HG03060 (cell line): ENCODE measurements around the gene TMEM135.
"Not testable (repeated sequence)": the region's sequence is repeated elsewhere in the genome, so short reads cannot be mapped to it uniquely, and the experiment has no call there.

Experiments used
- ATAC-seq: cut with Tn5 transposase; IDR thresholded peaks from one replicate; pipeline ENCODE4 v1.9.1; 2021; ENCODE audit warnings: low read depth, moderate number of reproducible peaks; ENCODE audit not compliant: unreplicated experiment

TMEM135 gene

GRCh38 chr11:87063982-87064381 is 26.2 kb downstream of the TMEM135 start:
- no peak for ATAC-seq

GRCh38 chr11:87072787-87073186 is 35.1 kb downstream of the TMEM135 start:
- ATAC-seq: no peak

GRCh38 chr11:87076260-87076783 is 38.6 kb downstream of the TMEM135 start:
- no peak for ATAC-seq

GRCh38 chr11:87076874-87077429 is 39.2 kb downstream of the TMEM135 start:
- no peak for ATAC-seq

- peak; percentile 81 for ATAC-seq
Observed at GRCh38 chr11:87081358-87081757, 43.6 kb downstream of the TMEM135 start.

- ATAC-seq: no peak
Observed at GRCh38 chr11:87082590-87082989, 44.9 kb downstream of the TMEM135 start.

- ATAC-seq: no peak
Observed at GRCh38 chr11:87083029-87083428, 45.3 kb downstream of the TMEM135 start.

- no peak for ATAC-seq
Observed at GRCh38 chr11:87092159-87092558, 54.4 kb downstream of the TMEM135 start.

- ATAC-seq: no peak
Observed at GRCh38 chr11:87092567-87092966, 54.8 kb downstream of the TMEM135 start.

GRCh38 chr11:87097582-87097981 is 59.8 kb downstream of the TMEM135 start:
- ATAC-seq: no peak

GRCh38 chr11:87101956-87102580 is 64.3 kb downstream of the TMEM135 start:
- no peak for ATAC-seq

GRCh38 chr11:87105826-87106225 is 68.1 kb downstream of the TMEM135 start:
- ATAC-seq: not testable (repeated sequence)

- not testable (repeated sequence) for ATAC-seq
Observed at GRCh38 chr11:87107379-87107778, 69.6 kb downstream of the TMEM135 start.

GRCh38 chr11:87110443-87111131 is 72.9 kb downstream of the TMEM135 start:
- ATAC-seq: no peak

- no peak for ATAC-seq
Observed at GRCh38 chr11:87114093-87114492, 76.4 kb downstream of the TMEM135 start.

GRCh38 chr11:87116185-87116584 is 78.5 kb downstream of the TMEM135 start:
- no peak for ATAC-seq

GRCh38 chr11:87120937-87121336 is 83.2 kb downstream of the TMEM135 start:
- ATAC-seq: no peak

GRCh38 chr11:87122852-87123251 is 85.1 kb downstream of the TMEM135 start:
- no peak for ATAC-seq

- no peak for ATAC-seq
Observed at GRCh38 chr11:87125257-87125656, 87.5 kb downstream of the TMEM135 start.

- ATAC-seq: no peak
Observed at GRCh38 chr11:87127101-87127500, 89.4 kb downstream of the TMEM135 start.

- no peak for ATAC-seq
Observed at GRCh38 chr11:87128372-87128771, 90.6 kb downstream of the TMEM135 start.
